NCI-H524 treated with DMSO at 0.1 percent for 48 hours (cell line): Measurements from ENCODE around the gene GLT8D2.
"Not testable (repeated sequence)": the region's sequence is repeated elsewhere in the genome, so short reads cannot be mapped to it uniquely, and the experiment has no call there.

Experiments used
- DNase-seq: peaks from one replicate; lab custom pipeline; 2025; lab: John Stamatoyannopoulos, UW

The GLT8D2 gene

DNA sequence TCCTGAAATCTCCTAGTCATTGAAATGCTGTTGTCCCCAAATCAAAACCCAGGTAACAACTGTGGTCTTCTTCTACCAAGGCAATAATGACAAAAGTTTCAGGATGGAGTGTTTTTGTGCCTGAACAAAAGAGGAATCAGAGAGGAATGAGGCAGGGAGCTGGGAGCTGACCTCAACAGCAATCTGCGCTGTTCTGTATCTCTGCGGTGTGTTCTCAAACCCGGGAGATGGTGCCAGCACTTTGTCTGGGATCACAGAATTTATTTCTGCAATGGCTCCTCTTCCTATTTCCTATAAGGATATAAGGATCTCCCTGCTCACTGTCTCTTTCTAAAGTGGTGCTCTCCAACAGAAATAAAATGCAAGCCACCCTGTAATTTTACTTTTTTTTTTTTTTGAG lies 449 bp upstream of the GLT8D2 start:
- DNase-seq = no peak

- no peak for DNase-seq
These were observed 597 bp downstream of the GLT8D2 start for GRCh38 chr12:104049278-104049902.

DNA sequence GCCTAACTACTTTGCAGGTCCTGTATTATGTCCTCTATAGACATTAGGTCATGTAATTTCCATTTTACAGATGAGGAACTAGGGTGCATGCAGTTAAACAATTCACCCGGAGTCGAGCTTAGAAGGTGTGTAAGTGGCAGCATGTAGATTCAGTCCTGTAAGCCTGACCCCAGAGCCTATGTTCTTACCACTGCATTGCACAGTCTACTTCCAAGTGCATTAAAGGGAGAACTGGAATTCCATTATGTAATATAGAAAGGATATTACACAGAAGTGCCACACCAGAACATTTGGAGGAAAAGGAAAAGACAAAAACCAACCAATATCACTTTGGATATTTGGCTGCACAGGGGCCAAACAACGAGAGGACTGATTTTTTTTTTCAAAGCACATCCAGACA lies 1.2 kb downstream of the GLT8D2 start:
- DNase-seq = no peak

DNA sequence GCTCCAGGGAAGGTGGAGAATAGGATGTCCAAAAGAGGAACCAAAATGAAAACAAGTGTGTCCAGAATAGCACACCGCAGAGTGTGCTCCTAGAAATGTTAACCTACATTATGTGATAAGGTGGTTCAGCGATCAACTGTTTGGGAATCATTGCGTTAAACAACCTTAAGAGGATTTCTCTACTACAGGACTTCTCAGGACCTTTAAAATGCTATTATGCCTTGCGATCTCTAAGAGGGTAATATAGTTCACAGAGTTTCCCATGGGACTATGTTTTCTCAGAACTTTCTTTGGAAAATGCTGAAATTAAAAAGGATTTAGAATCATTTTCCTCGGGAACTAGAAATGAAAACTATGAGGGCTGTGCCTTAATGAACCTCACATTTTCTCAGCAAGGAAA lies 1.8 kb downstream of the GLT8D2 start:
- no peak for DNase-seq

DNA sequence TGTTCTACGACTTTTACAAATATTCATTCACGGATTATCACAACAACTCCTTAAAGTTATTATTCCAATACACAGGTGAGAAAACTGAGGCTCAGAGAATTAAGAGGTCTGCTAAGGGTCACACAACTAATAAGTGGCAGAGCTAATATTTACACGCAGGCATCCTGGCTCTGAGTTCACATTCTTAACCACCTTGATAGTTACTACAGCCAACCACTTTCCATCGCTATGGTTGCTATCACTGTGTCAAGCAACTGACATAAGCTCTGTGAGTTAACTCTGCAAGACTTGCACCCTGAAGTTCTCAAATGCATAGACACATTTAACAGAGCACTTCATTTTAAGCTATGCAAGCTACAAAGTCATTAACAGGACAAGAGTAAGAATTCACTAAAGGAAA lies 3.7 kb downstream of the GLT8D2 start:
- DNase-seq = no peak

DNA sequence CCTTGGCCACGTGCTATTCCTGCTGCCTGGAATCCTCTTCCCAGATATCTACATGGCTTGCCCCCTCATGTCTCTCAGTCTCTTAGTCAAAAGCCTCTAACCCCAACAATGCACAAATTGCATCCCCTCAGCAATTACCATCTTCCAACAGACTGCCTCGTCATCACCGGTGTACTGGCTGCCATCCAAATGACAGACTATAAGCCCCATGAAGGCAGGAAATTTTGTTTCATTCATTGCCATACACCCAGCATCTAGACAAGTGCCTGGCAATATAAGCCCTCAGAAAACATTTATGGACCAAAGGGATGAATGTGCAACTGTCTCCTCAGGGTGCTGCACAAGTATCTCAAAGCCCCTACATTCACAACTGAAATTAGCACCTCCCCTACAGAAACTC lies 5.8 kb downstream of the GLT8D2 start:
- no peak for DNase-seq

- no peak for DNase-seq
These were observed 7.4 kb downstream of the GLT8D2 start for GRCh38 chr12:104042580-104042979.

DNA sequence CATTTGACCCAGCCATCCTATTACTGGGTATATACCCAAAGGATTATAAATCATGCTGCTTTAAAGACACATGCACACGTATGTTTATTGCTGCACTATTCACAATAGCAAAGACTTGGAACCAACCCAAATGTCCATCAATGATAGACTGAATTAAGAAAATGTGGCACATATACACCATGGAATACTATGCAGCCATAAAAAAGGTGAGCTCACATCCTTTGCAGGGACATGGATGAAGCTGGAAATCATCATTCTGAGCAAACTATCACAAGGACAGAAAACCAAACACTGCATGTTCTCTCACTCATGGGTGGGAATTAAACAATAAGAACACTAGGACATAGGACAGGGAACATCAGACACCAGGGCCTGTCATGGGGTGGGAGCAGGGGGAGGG lies 10.2 kb downstream of the GLT8D2 start:
- DNase-seq = not testable (repeated sequence)

DNA sequence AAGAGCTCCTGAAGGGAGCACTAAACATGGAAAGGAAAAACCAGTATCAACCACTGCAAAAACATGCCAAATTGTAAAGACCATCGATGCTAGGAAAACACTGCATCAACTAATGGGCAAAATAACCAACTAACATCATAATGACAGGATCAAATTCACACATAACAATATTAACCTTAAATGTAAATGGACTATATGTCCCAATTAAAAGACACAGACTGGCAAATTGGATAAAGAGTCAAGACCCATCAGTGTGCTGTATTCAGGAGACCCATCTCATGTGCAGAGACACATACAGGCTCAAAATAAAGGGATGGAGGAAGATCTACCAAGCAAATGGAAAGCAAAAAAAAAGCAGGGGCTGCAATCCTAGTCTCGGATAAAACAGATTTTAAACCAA lies 13.8 kb downstream of the GLT8D2 start:
- DNase-seq = not testable (repeated sequence)

- DNase-seq = not testable (repeated sequence)
These were observed 19.4 kb downstream of the GLT8D2 start for GRCh38 chr12:104030596-104030995.

DNA sequence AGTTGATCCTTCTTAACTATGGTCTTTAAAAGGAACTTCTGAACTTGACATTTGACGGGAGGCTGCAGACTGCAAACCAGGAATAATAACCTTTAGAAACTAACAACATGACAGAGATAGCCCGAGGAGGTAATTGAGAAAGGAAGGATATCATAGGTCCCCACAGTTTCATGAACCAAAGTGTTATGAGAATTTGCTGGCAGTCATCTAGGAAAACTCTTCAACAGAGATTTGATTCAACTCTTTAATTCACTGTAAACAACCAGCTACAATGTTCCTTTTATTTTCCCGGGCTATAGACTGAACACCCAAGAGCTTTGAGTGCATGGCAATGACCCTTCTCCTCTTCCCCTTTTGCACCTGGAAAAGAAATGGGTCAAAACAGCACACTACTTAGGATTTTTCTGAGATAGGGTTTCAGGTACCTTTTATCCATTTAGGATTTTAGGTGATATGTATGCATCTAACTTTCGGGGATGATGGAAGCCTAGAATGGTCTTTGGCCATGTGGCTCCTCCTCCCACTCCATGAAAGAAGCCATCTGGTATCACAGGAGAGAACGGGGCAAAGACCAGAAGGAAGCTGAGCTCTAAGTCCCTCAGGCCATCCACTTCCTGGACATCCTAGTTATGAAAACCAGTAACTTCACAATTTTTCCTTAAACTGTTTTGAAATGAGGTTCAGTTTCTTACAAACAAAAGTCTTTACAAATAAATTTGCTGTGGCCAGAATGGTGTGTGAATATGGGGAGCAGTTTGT lies 23.0 kb downstream of the GLT8D2 start:
- DNase-seq = peak; percentile 66

- no peak for DNase-seq
These were observed 24.2 kb downstream of the GLT8D2 start for GRCh38 chr12:104025771-104026170.

DNA sequence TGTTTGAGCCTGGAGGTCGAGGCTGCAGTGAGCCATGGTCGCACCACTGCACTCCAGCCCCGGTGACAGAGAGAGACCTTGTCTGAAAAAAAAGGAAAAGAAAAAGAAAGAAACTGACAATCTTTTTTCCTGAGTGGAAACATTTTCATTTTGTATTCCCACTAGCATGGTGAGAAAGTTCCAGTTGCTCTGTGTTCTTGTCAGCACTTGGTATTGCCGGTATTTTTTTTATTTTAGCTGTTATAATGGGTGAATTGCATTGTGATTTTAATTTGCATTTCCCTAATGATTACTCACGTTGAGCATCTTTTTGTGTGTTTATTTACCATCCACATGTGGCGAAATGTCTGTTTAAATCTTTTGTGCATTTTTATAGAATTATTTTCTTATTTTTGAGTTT lies 25.6 kb downstream of the GLT8D2 start:
- DNase-seq = no peak

- no peak for DNase-seq
These were observed 26.3 kb downstream of the GLT8D2 start for GRCh38 chr12:104023710-104024109.

GRCh38 chr12:104022786-104023185 lies 27.2 kb downstream of the GLT8D2 start:
- no peak for DNase-seq

- DNase-seq = not testable (repeated sequence)
These were observed 28.1 kb downstream of the GLT8D2 start for GRCh38 chr12:104021862-104022261.

DNA sequence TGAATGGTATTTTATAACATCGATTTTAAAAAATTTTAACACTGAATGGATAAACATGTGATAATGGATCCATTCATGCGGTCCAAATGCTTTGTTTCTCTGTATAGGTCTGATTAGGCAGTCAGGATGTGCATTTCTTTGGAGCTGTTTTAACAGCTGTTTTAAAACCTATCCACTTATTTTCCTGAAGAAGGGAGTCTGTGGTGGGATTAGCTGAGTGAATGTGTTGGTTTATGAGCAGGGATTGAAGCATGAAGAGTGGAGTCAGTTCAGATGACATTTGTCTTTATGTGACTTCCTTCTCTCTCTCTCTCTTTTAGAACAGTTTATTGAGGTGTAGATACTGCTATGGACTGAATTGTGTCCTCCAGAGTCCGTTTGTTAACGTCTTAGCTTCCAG lies 37.7 kb downstream of the GLT8D2 start:
- DNase-seq = no peak

GRCh38 chr12:104011253-104011652 lies 38.7 kb downstream of the GLT8D2 start:
- no peak for DNase-seq

DNA sequence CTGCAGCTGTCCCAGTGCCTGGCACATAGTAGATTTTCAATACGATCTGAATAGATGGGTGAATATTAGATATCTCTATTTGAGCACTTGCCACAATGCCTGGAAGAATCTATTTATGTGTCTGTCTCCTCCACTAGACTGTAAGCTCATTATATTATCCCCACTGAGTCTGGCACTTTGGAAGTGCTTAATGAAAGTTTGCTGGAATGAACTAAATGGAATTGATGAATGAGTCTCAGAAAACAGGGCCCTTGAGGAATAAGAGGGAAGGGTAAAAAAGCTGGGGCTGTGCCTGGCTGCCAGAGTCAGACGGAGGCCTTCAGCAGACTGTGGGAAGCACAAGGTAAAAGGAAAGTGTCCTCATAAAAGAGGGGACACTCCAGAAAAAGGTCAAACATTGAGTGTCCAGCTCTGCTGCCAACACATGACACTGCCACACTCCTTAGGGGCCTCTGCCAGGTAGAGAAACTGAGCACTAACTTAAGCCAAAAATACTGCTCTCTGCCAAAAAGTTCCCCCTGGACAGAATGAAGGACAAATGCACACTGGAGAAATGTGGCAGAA lies 39.3 kb downstream of the GLT8D2 start:
- DNase-seq = no peak

DNA sequence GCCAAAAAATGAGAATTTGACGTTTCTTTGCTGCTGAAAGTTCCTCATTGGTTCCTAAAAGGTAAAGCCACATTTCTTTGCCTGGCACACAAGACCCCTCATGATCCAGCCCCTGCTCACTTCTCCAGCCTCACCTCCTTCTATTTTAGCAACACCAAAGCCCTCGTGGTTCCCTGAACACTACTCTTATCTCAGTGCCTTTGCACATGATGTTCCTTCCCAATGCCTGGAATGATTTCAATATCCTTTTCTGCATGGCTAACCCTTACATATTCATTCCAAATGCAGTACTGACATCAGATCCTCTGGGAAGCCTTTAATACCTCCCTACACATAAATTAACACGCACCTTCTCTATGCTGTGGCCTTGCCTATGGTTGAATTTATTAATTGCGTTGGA lies 39.9 kb downstream of the GLT8D2 start:
- DNase-seq = no peak

DNA sequence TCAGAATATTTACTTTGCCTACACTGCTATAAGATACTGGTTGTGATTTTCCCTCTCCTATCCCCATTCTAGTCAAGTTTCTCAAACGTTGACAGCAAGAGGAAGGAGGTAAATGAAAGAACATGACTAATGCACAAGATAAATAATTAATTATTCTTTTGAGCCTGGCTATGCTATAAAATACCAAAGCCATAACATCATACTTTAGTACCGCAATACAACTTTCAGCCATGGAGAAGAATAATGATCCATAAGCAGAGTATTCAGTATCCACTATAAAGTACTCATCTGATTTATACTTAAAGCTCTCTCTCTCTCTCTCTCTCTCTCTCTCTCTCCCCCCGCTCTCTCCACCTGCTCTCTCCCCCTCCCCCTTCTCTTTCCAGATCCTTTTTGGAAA lies 43.1 kb downstream of the GLT8D2 start:
- no peak for DNase-seq

DNA sequence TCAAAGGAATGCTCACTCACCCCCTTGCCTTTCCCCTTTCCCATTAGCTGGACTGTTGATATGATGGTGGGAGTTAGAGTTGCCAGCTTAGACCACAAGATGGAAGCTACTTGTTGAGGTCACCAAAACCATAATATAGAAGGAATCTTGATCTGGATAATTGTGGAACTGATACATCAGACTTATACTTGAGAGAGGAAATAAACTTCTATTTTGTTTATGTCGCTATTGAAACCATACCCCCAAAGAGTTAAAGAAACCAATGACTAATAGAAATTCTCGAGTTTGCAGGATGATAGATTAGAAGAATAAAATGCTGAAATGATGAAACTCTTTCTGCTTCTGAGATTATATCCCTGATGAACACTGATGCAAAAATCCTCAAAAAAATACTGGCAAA lies 46.4 kb downstream of the GLT8D2 start:
- DNase-seq = no peak

GRCh38 chr12:104002686-104003085 lies 47.3 kb downstream of the GLT8D2 start:
- no peak for DNase-seq
